Measurements from ENCODE around the gene GIN1. TPM values are rescaled to one million over a fixed set of nuclear protein-coding genes. Genes with fewer than 3 reads are reported as not detected.

The GIN1 gene
- total RNA-seq, 4 donors from 2014 or later, result 8.3 to 11.7 (median 9.3) TPM

GRCh38 chr5:103098993-103099392 is 20.9 kb downstream of the GIN1 start:
- Histone ChIP-seq H3K4me3 (no peak overlapping the region), H3K27ac (no peak overlapping the region), H3K9me3 (no peaks in the 10 kb centered on the region), H3K36me3 (peaks cover 0 to 22% (median 0%) of the 10 kb centered on the region in 3 donors), H3K27me3 (no peaks in the 10 kb centered on the region), H3K4me1 (no peaks in the 10 kb centered on the region)
- no peak for TF ChIP-seq CTCF (IDR thresholded peaks at IDR 0.05)
- no peak for TF ChIP-seq POLR2A (IDR thresholded peaks at IDR 0.05)
- DNase-seq, result no peak

- Histone ChIP-seq H3K9me3 (no peaks in the 10 kb centered on the region), H3K27ac (no peak overlapping the region), H3K4me3 (no peak overlapping the region), H3K27me3 (no peaks in the 10 kb centered on the region), H3K36me3 (peaks cover 0 to 15% (median 0%) of the 10 kb centered on the region in 3 donors), H3K4me1 (no peaks in the 10 kb centered on the region)
- TF ChIP-seq CTCF (IDR thresholded peaks at IDR 0.05), result no peak
- TF ChIP-seq POLR2A (IDR thresholded peaks at IDR 0.05), result no peak
- DNase-seq, result no peak
Observed at GRCh38 chr5:103094737-103095136, 25.2 kb downstream of the GIN1 start.

- Histone ChIP-seq H3K4me1 (no peaks in the 10 kb centered on the region), H3K9me3 (no peaks in the 10 kb centered on the region), H3K27me3 (no peaks in the 10 kb centered on the region), H3K4me3 (no peak overlapping the region), H3K36me3 (peaks cover 0 to 15% (median 0%) of the 10 kb centered on the region in 3 donors), H3K27ac (no peak overlapping the region)
- no peak for DNase-seq
- no peak for TF ChIP-seq POLR2A (IDR thresholded peaks at IDR 0.05)
- no peak for TF ChIP-seq CTCF (IDR thresholded peaks at IDR 0.05)
Observed at GRCh38 chr5:103093727-103094126, 26.2 kb downstream of the GIN1 start.

GRCh38 chr5:103092676-103093075 is 27.3 kb downstream of the GIN1 start:
- TF ChIP-seq POLR2A (IDR thresholded peaks at IDR 0.05) (no peak), CTCF (IDR thresholded peaks at IDR 0.05) (no peak)
- no peaks in the 10 kb centered on the region for H3K27me3 ChIP-seq
- no peak overlapping the region for H3K27ac ChIP-seq
- peaks cover 0 to 25% (median 0%) of the 10 kb centered on the region in 3 donors for H3K36me3 ChIP-seq
- no peak for DNase-seq
- no peak overlapping the region for H3K4me3 ChIP-seq
- no peaks in the 10 kb centered on the region for H3K4me1 ChIP-seq
- no peaks in the 10 kb centered on the region for H3K9me3 ChIP-seq

GRCh38 chr5:103090791-103091190 is 29.1 kb downstream of the GIN1 start:
- H3K27me3 ChIP-seq, result no peaks in the 10 kb centered on the region
- H3K9me3 ChIP-seq, result no peaks in the 10 kb centered on the region
- H3K36me3 ChIP-seq, result peaks cover 0 to 41% (median 0%) of the 10 kb centered on the region in 3 donors
- H3K27ac ChIP-seq, result no peak overlapping the region
- H3K4me1 ChIP-seq, result no peaks in the 10 kb centered on the region
- no peak for TF ChIP-seq CTCF (IDR thresholded peaks at IDR 0.05)
- TF ChIP-seq POLR2A (IDR thresholded peaks at IDR 0.05), result no peak
- no peak overlapping the region for H3K4me3 ChIP-seq
- DNase-seq, result no peak

- no peak for DNase-seq
- Histone ChIP-seq H3K4me1 (no peaks in the 10 kb centered on the region), H3K27me3 (no peaks in the 10 kb centered on the region), H3K4me3 (no peak overlapping the region), H3K9me3 (peaks cover 0 to 5% (median 2%) of the 10 kb centered on the region in 4 donors), H3K27ac (no peak overlapping the region), H3K36me3 (peaks cover 0 to 47% (median 0%) of the 10 kb centered on the region in 3 donors)
- TF ChIP-seq CTCF (IDR thresholded peaks at IDR 0.05), result no peak
- TF ChIP-seq POLR2A (IDR thresholded peaks at IDR 0.05), result no peak
Observed at GRCh38 chr5:103089272-103089671, 30.7 kb downstream of the GIN1 start.

Data from Peyer's patch (tissue), 4 donors.